Measurements from ENCODE around the gene FHIT. TPM values are rescaled to one million over a fixed set of nuclear protein-coding genes. Genes with fewer than 3 reads are reported as not detected.

The FHIT gene
- total RNA-seq, 2 experiments from 2014 or later, result 6.5 to 9.0 TPM

- CTCF ChIA-PET, result no interaction called here
- ATAC-seq, result no peak
- no peak for DNase-seq
- H3K4me3 Mint-ChIP-seq, result no peak overlapping the region
- H3K9me3 Mint-ChIP-seq (ENCODE audit: low read depth), result peaks cover 4% of the 10 kb centered on the region
- H3K27me3 Mint-ChIP-seq, result no peaks in the 10 kb centered on the region
- no peaks in the 10 kb centered on the region for H3K36me3 Mint-ChIP-seq
- no peaks in the 10 kb centered on the region for H3K4me1 Mint-ChIP-seq
- no peak overlapping the region for H3K27ac Mint-ChIP-seq
These were observed 665.3 kb downstream of the FHIT start for GRCh38 chr3:60585918-60586317.

GRCh38 chr3:60584250-60584649 is 667.0 kb downstream of the FHIT start:
- H3K9me3 Mint-ChIP-seq (ENCODE audit: low read depth), result peaks cover 4% of the 10 kb centered on the region
- H3K4me1 Mint-ChIP-seq, result no peaks in the 10 kb centered on the region
- ATAC-seq (no peak), DNase-seq (no peak)
- H3K27ac Mint-ChIP-seq, result no peak overlapping the region
- no peaks in the 10 kb centered on the region for H3K27me3 Mint-ChIP-seq
- CTCF ChIA-PET, result no interaction called here
- H3K4me3 Mint-ChIP-seq, result no peak overlapping the region
- H3K36me3 Mint-ChIP-seq, result no peaks in the 10 kb centered on the region

GRCh38 chr3:60582288-60582687 is 669.0 kb downstream of the FHIT start:
- no peak overlapping the region for H3K4me3 Mint-ChIP-seq
- no peaks in the 10 kb centered on the region for H3K36me3 Mint-ChIP-seq
- ATAC-seq (no peak), DNase-seq (no peak)
- H3K9me3 Mint-ChIP-seq (ENCODE audit: low read depth), result peaks cover 4% of the 10 kb centered on the region
- H3K27me3 Mint-ChIP-seq, result no peaks in the 10 kb centered on the region
- no peaks in the 10 kb centered on the region for H3K4me1 Mint-ChIP-seq
- CTCF ChIA-PET, result no interaction called here
- H3K27ac Mint-ChIP-seq, result no peak overlapping the region

GRCh38 chr3:60580809-60581208 is 670.4 kb downstream of the FHIT start:
- ATAC-seq (no peak), DNase-seq (no peak)
- no peak overlapping the region for H3K27ac Mint-ChIP-seq
- H3K9me3 Mint-ChIP-seq (ENCODE audit: low read depth), result no peaks in the 10 kb centered on the region
- H3K4me3 Mint-ChIP-seq, result no peak overlapping the region
- no peaks in the 10 kb centered on the region for H3K27me3 Mint-ChIP-seq
- CTCF ChIA-PET, result no interaction called here
- no peaks in the 10 kb centered on the region for H3K4me1 Mint-ChIP-seq
- H3K36me3 Mint-ChIP-seq, result no peaks in the 10 kb centered on the region

- Mint-ChIP-seq H3K9me3 (ENCODE audit: low read depth) (no peaks in the 10 kb centered on the region), H3K36me3 (no peaks in the 10 kb centered on the region), H3K27me3 (no peaks in the 10 kb centered on the region), H3K4me3 (no peak overlapping the region), H3K4me1 (no peaks in the 10 kb centered on the region), H3K27ac (no peak overlapping the region)
- CTCF ChIA-PET, result no interaction called here
- ATAC-seq (no peak), DNase-seq (no peak)
These were observed 671.5 kb downstream of the FHIT start for GRCh38 chr3:60579734-60580133.

GRCh38 chr3:60578936-60579335 is 672.3 kb downstream of the FHIT start:
- no peak overlapping the region for H3K27ac Mint-ChIP-seq
- H3K4me3 Mint-ChIP-seq, result no peak overlapping the region

GRCh38 chr3:60577601-60578000 is 673.7 kb downstream of the FHIT start:
- Mint-ChIP-seq H3K27ac (no peak overlapping the region), H3K4me1 (no peaks in the 10 kb centered on the region), H3K4me3 (no peak overlapping the region), H3K36me3 (no peaks in the 10 kb centered on the region), H3K27me3 (no peaks in the 10 kb centered on the region), H3K9me3 (ENCODE audit: low read depth) (no peaks in the 10 kb centered on the region)
- ATAC-seq (no peak), DNase-seq (no peak)
- CTCF ChIA-PET, result no interaction called here

More at GRCh38 chr3:60578936-60579335, 672.3 kb downstream of the FHIT start:
- Mint-ChIP-seq H3K4me1 (no peaks in the 10 kb centered on the region), H3K9me3 (ENCODE audit: low read depth) (no peaks in the 10 kb centered on the region), H3K36me3 (no peaks in the 10 kb centered on the region), H3K27me3 (no peaks in the 10 kb centered on the region)
- DNase-seq (no peak), ATAC-seq (no peak)
- CTCF ChIA-PET, result no interaction called here

- H3K4me1 Mint-ChIP-seq, result no peaks in the 10 kb centered on the region
- no peaks in the 10 kb centered on the region for H3K36me3 Mint-ChIP-seq
- no peak overlapping the region for H3K27ac Mint-ChIP-seq
- no peak overlapping the region for H3K4me3 Mint-ChIP-seq
- no peaks in the 10 kb centered on the region for H3K9me3 Mint-ChIP-seq (ENCODE audit: low read depth)
- H3K27me3 Mint-ChIP-seq, result no peaks in the 10 kb centered on the region
- CTCF ChIA-PET, result no interaction called here
- no peak for ATAC-seq
- no peak for DNase-seq
These were observed 675.5 kb downstream of the FHIT start for GRCh38 chr3:60575718-60576272.

GRCh38 chr3:60574046-60574769 is 677.0 kb downstream of the FHIT start:
- DNase-seq (no peak), ATAC-seq (no peak)
- no peaks in the 10 kb centered on the region for H3K4me1 Mint-ChIP-seq
- no peaks in the 10 kb centered on the region for H3K36me3 Mint-ChIP-seq
- CTCF ChIA-PET, result no interaction called here
- no peaks in the 10 kb centered on the region for H3K9me3 Mint-ChIP-seq (ENCODE audit: low read depth)
- H3K27ac Mint-ChIP-seq, result no peak overlapping the region
- no peak overlapping the region for H3K4me3 Mint-ChIP-seq
- H3K27me3 Mint-ChIP-seq, result no peaks in the 10 kb centered on the region

- CTCF ChIA-PET, result no interaction called here
- H3K4me3 Mint-ChIP-seq, result no peak overlapping the region
- no peaks in the 10 kb centered on the region for H3K27me3 Mint-ChIP-seq
- H3K9me3 Mint-ChIP-seq (ENCODE audit: low read depth), result no peaks in the 10 kb centered on the region
- H3K27ac Mint-ChIP-seq, result no peak overlapping the region
- no peak for DNase-seq
- no peaks in the 10 kb centered on the region for H3K36me3 Mint-ChIP-seq
- no peaks in the 10 kb centered on the region for H3K4me1 Mint-ChIP-seq
- ATAC-seq, result no peak
These were observed 677.8 kb downstream of the FHIT start for GRCh38 chr3:60573494-60573893.

- no peak for ATAC-seq
- no peaks in the 10 kb centered on the region for H3K36me3 Mint-ChIP-seq
- no peaks in the 10 kb centered on the region for H3K9me3 Mint-ChIP-seq (ENCODE audit: low read depth)
- CTCF ChIA-PET, result no interaction called here
- DNase-seq, result no peak
- no peaks in the 10 kb centered on the region for H3K4me1 Mint-ChIP-seq
- H3K4me3 Mint-ChIP-seq, result no peak overlapping the region
- no peaks in the 10 kb centered on the region for H3K27me3 Mint-ChIP-seq
- no peak overlapping the region for H3K27ac Mint-ChIP-seq
These were observed 679.7 kb downstream of the FHIT start for GRCh38 chr3:60571511-60571910.

- H3K36me3 Mint-ChIP-seq, result no peaks in the 10 kb centered on the region
- no peak overlapping the region for H3K4me3 Mint-ChIP-seq
- peaks cover 23% of the 10 kb centered on the region for H3K4me1 Mint-ChIP-seq
- CTCF ChIA-PET, result no interaction called here
- peaks cover 2% of the 10 kb centered on the region for H3K27me3 Mint-ChIP-seq
- no peak for DNase-seq
- H3K9me3 Mint-ChIP-seq (ENCODE audit: low read depth), result peaks cover 4% of the 10 kb centered on the region
- no peak overlapping the region for H3K27ac Mint-ChIP-seq
- ATAC-seq, result no peak
These were observed 694.1 kb downstream of the FHIT start for GRCh38 chr3:60557122-60557521.

- H3K4me3 Mint-ChIP-seq, result no peak overlapping the region
- CTCF ChIA-PET, result no interaction called here
- ATAC-seq (peak; percentile 43), DNase-seq (no peak)
- peaks cover 2% of the 10 kb centered on the region for H3K9me3 Mint-ChIP-seq (ENCODE audit: low read depth)
- H3K36me3 Mint-ChIP-seq, result no peaks in the 10 kb centered on the region
- H3K4me1 Mint-ChIP-seq, result peaks cover 34% of the 10 kb centered on the region
- peaks cover 2% of the 10 kb centered on the region for H3K27me3 Mint-ChIP-seq
- H3K27ac Mint-ChIP-seq, result no peak overlapping the region
These were observed 695.4 kb downstream of the FHIT start for GRCh38 chr3:60555686-60556354.

- H3K9me3 Mint-ChIP-seq (ENCODE audit: low read depth), result peaks cover 2% of the 10 kb centered on the region
- H3K4me3 Mint-ChIP-seq, result no peak overlapping the region
- CTCF ChIA-PET, result no interaction called here
- H3K27ac Mint-ChIP-seq, result no peak overlapping the region
- no peaks in the 10 kb centered on the region for H3K36me3 Mint-ChIP-seq
- no peak for DNase-seq
- no peak for ATAC-seq
- peaks cover 35% of the 10 kb centered on the region for H3K4me1 Mint-ChIP-seq
- H3K27me3 Mint-ChIP-seq, result peaks cover 7% of the 10 kb centered on the region
These were observed 698.1 kb downstream of the FHIT start for GRCh38 chr3:60553144-60553543.
